ENCODE results near the gene IGFL2. TPM values are rescaled to one million over a fixed set of nuclear protein-coding genes. Genes with fewer than 3 reads are reported as not detected.

Gene IGFL2
- total and polyA plus RNA-seq, 10 of the 15 experiments (the other 5 are each of a cell fraction or from before 2014, with no cell fraction given) = 0.19 TPM; not detected in 9

DNA sequence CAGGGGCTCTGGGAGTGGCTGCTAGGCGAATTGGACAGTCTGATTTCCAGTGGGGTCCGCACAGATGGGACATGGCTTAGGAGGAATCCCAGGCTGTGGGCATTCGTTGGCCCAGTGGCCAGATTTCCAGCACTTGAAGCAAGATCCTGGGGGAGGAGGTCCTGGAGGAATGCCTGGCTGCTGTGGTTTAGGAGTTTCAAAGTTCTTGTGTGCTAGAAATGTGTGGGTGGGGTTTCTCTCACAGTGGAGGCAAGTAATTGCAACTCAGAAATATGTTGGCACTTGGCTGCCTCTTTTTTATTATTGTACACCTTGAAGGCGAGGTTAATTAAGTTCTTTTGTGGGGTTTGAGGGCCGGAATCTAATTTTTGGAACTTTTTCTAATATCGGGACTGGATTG is 40.7 kb upstream of the IGFL2 start:
- DNase-seq (ENCODE audit: low read depth, low spot score) (no peak), FAIRE-seq (no peak), ATAC-seq (no peak)
- Histone ChIP-seq H4K20me1 (ENCODE audit: control insufficient read depth, insufficient read depth) (no peaks in the 10 kb centered on the region), H3K4me3 (no peak overlapping the region), H2AFZ (ENCODE audit: control insufficient read depth, low read depth, low read length) (no peak overlapping the region), H3K27me3 (replicated peaks in 1 of 2; ENCODE audit: control insufficient read depth in 2 of 2, insufficient read depth in 2 of 2, low read length in 1 of 2) (no peaks in the 10 kb centered on the region; a peak in 1 of 4 replicates), H3K79me2 (ENCODE audit: control insufficient read depth, insufficient read depth, low read length) (no peaks in the 10 kb centered on the region), H3K4me1 (ENCODE audit: control insufficient read depth, insufficient read depth, low read length) (no peaks in the 10 kb centered on the region), H3K36me3 (ENCODE audit: control insufficient read depth in 2 of 2, insufficient read depth in 2 of 2, low read length in 1 of 2) (no peaks in the 10 kb centered on the region), H3K9me3 (replicated peaks; ENCODE audit: control insufficient read depth, insufficient read depth, low read length) (no peaks in the 10 kb centered on the region; the same call in 2 of the 3 replicates), H3K4me2 (ENCODE audit: control insufficient read depth, insufficient read depth) (no peak overlapping the region), H3K9ac (ENCODE audit: control insufficient read depth, insufficient read depth, low read length) (no peak overlapping the region), H3K27ac (ENCODE audit: control insufficient read depth, insufficient read depth) (no peak overlapping the region)
- CTCF ChIA-PET = no interaction called here
- WGBS (ENCODE audit: insufficient coverage, insufficient replicate concordance, low lambda C conversion rate, missing lambda C conversion rate) = 20% methylated on average over 5 of the region's 6 CpGs
- intact Hi-C loops (cut with micrococcal nuclease; ENCODE audit: unreplicated experiment) = no loop called here
- BruUV-seq (replicated peaks) = no TSS peak
- TF ChIP-seq ETV6 (conservative IDR thresholded peaks at IDR 0.05 in 1 of 2, IDR thresholded peaks at IDR 0.05 in 1 of 2; ENCODE audit: borderline replicate concordance in 1 of 2, low read depth in 1 of 2) = no peak
- TF ChIP-seq, protein P1, sequence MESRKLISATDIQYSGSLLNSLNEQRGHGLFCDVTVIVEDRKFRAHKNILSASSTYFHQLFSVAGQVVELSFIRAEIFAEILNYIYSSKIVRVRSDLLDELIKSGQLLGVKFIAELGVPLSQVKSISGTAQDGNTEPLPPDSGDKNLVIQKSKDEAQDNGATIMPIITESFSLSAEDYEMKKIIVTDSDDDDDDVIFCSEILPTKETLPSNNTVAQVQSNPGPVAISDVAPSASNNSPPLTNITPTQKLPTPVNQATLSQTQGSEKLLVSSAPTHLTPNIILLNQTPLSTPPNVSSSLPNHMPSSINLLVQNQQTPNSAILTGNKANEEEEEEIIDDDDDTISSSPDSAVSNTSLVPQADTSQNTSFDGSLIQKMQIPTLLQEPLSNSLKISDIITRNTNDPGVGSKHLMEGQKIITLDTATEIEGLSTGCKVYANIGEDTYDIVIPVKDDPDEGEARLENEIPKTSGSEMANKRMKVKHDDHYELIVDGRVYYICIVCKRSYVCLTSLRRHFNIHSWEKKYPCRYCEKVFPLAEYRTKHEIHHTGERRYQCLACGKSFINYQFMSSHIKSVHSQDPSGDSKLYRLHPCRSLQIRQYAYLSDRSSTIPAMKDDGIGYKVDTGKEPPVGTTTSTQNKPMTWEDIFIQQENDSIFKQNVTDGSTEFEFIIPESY (IDR thresholded peaks at IDR 0.05) = no peak
- in situ Hi-C loops (cut with MboI) = no loop called here
- RAD21 ChIA-PET (ENCODE audit: unreplicated experiment) = no interaction called here
- POLR2A ChIA-PET = no interaction called here
- SMC1A ChIA-PET (ENCODE audit: uncharacterized antibody, unreplicated experiment) = no interaction called here

DNA sequence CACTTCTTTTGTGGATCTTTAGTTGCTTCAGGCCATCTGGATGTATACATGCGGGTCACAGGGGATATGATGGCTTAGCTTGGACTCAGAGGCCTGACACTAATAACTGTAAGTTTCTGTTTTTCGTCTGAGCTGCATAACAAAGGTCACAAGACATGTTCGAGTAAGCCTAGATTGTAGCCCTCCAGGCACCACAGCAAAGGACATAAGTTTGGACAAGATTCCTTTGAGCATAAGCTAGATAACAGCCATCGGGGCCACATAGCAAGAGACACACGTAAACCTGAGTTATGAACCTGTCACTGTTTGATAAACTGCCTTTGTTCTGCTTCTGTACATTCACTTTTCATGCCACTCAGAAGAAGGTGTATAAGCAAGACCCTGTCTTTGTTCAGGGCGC is 38.2 kb upstream of the IGFL2 start:
- FAIRE-seq (no peak), DNase-seq (ENCODE audit: low read depth, low spot score) (no peak), ATAC-seq (no peak)
- BruUV-seq (replicated peaks) = no TSS peak
- TF ChIP-seq NR2C1 (IDR thresholded peaks at IDR 0.05) (no peak), BCL11A (IDR thresholded peaks at IDR 0.05; ENCODE audit: low read depth, low read length) (no peak), FOS (IDR thresholded peaks at IDR 0.05; ENCODE audit: borderline replicate concordance, extremely low read depth, insufficient read length) (no peak)
- H3K4me3 ChIP-seq = no peak overlapping the region
- no peak overlapping the region for H3K9ac ChIP-seq (ENCODE audit: control insufficient read depth, insufficient read depth, low read length)
- H3K4me2 ChIP-seq (ENCODE audit: control insufficient read depth, insufficient read depth) = no peak overlapping the region
- no peaks in the 10 kb centered on the region; the same call in 2 of the 3 replicates for H3K9me3 ChIP-seq (replicated peaks; ENCODE audit: control insufficient read depth, insufficient read depth, low read length)
- SMC1A ChIA-PET (ENCODE audit: uncharacterized antibody, unreplicated experiment) = no interaction called here
- no peaks in the 10 kb centered on the region for H4K20me1 ChIP-seq (ENCODE audit: control insufficient read depth, insufficient read depth)
- WGBS (ENCODE audit: insufficient coverage, insufficient replicate concordance, low lambda C conversion rate, missing lambda C conversion rate) = 14% methylated on average over 6 of the region's 6 CpGs
- H2AFZ ChIP-seq (ENCODE audit: control insufficient read depth, low read depth, low read length) = no peak overlapping the region
- RAD21 ChIA-PET (ENCODE audit: unreplicated experiment) = no interaction called here
- H3K27ac ChIP-seq (ENCODE audit: control insufficient read depth, insufficient read depth) = no peak overlapping the region
- intact Hi-C loops (cut with micrococcal nuclease; ENCODE audit: unreplicated experiment) = no loop called here
- POLR2A ChIA-PET = no interaction called here
- H3K36me3 ChIP-seq (ENCODE audit: control insufficient read depth in 2 of 2, insufficient read depth in 2 of 2, low read length in 1 of 2) = no peaks in the 10 kb centered on the region
- H3K79me2 ChIP-seq (ENCODE audit: control insufficient read depth, insufficient read depth, low read length) = no peaks in the 10 kb centered on the region
- CTCF ChIA-PET = no interaction called here
- H3K4me1 ChIP-seq (ENCODE audit: control insufficient read depth, insufficient read depth, low read length) = peaks cover under 1% of the 10 kb centered on the region; the same call in 1 of the 2 replicates
- no peaks in the 10 kb centered on the region; a peak in 1 of 4 replicates for H3K27me3 ChIP-seq (replicated peaks in 1 of 2; ENCODE audit: control insufficient read depth in 2 of 2, insufficient read depth in 2 of 2, low read length in 1 of 2)
- in situ Hi-C loops (cut with MboI) = no loop called here
